Thymus (tissue), 14 donors: ENCODE results near the gene SMIM23. TPM values are rescaled to one million over a fixed set of nuclear protein-coding genes. Genes with fewer than 3 reads are reported as not detected.

Experiments
- DNase-seq, 9 donors: peaks; one replicate each; pipeline ENCODE4 v3.0.0-alpha.2; 2013; ENCODE audit warnings: low spot score in 9 of 9, low read depth in 6 of 9, missing footprints in 1 of 9
- H3K27ac ChIP-seq, 2 donors: one replicate each; pipeline ENCODE4 v1.5.1; 2013; ENCODE audit warnings: control low read depth in 1 of 2, low read depth in 1 of 2, low read length in 1 of 2, mild to moderate bottlenecking in 1 of 2, moderate library complexity in 1 of 2
- H3K27me3 ChIP-seq, 2 donors: one replicate each; pipeline ENCODE4 v1.5.1; 2013; ENCODE audit warnings: low read length in 1 of 2; ENCODE audit not compliant: control insufficient read depth in 2 of 2, insufficient read depth in 1 of 2
- H3K36me3 ChIP-seq, 2 donors: one replicate each; pipeline ENCODE4 v1.5.1; 2013; ENCODE audit warnings: low read length in 1 of 2, mild to moderate bottlenecking in 1 of 2, moderate library complexity in 1 of 2; ENCODE audit not compliant: control insufficient read depth in 2 of 2, insufficient read depth in 2 of 2
- H3K4me1 ChIP-seq, 2 donors: one replicate each; pipeline ENCODE4 v1.5.1; 2013; ENCODE audit warnings: low read length in 2 of 2; ENCODE audit not compliant: control insufficient read depth in 2 of 2, insufficient read depth in 2 of 2
- H3K4me3 ChIP-seq, 2 donors: one replicate each; pipeline ENCODE4 v1.5.1; 2013; ENCODE audit warnings: low read length in 2 of 2, control low read depth in 1 of 2, mild to moderate bottlenecking in 1 of 2
- H3K9me3 ChIP-seq, 2 donors: one replicate each; pipeline ENCODE4 v1.5.1; 2013; ENCODE audit warnings: low read length in 1 of 2, mild to moderate bottlenecking in 1 of 2; ENCODE audit not compliant: control insufficient read depth in 2 of 2, insufficient read depth in 1 of 2
- WGBS: extraction: QIAGEN DNeasy Blood & Tissue Kit; methylation state at CpG from one replicate; pipeline ENCODE4 v1.1.7; 2013; 5-methylcytosine and 5-hydroxymethylcytosine counted together
- long read RNA-seq, 10 donors: transcript quantifications; one replicate each; lab custom pipeline, GENCODE V29; 2026
- polyA plus RNA-seq: library from polyadenylated mRNA; stranded (reverse); fragments of 200-250 nt; gene quantifications from one replicate; pipeline ENCODE4 v1.2.3, GENCODE V29; 2013
- total RNA-seq: library from RNA; stranded (reverse); fragments of 120-200 nt; gene quantifications from one replicate; pipeline ENCODE4 v1.2.4, GENCODE V29; 2013
- donor health status: healthy.

Gene SMIM23
- not detected for total RNA-seq
- 0.02 TPM for polyA plus RNA-seq
- long read RNA-seq, donor 1, result 0 reads
- long read RNA-seq, donor 2, result 0 reads
- long read RNA-seq, donor 3, result 0 reads
- long read RNA-seq, donor 4, result 0 reads
- long read RNA-seq, donor 5, result 0 reads
- long read RNA-seq, donor 6, result 0 reads
- long read RNA-seq, donor 7, result 0 reads
- long read RNA-seq, donor 8, result 0 reads
- long read RNA-seq, donor 9, result 0 reads
- long read RNA-seq, donor 10, result 0 reads

DNA sequence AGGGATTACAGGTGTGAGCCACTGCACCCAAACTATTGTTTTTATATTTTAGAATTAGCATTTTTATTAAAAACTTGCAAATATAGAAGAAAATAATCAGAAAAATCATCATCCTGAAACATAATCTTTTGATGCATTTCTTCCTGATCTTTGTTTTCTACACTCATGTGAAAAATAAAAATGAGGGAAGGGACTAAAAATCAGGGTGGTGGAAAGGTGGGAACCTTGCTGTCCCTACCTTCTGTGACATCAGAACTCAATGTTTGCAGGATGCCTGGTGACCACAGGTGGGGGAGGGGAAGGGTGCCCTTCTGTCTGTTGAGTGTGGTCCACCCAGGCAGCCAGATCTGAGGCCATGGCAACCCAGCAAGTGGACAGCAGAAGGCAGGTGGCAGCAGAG is at the start of gene SMIM23:
Gene SMIM23 (plus strand): TSS at position 301 of the 400 bp plus-strand sequence. CDS start 55 bp downstream, at position 356.
- H3K27ac ChIP-seq, result no peak within 1 kb of the TSS
- DNase-seq, result no peak
- H3K27me3 ChIP-seq, result no peaks in the 10 kb centered on the region
- no peaks in the 10 kb centered on the region for H3K9me3 ChIP-seq
- H3K4me3 ChIP-seq, result no peak within 1 kb of the TSS
- no peaks in the 10 kb centered on the region for H3K36me3 ChIP-seq
- H3K4me1 ChIP-seq, result no peaks in the 10 kb centered on the region

DNA sequence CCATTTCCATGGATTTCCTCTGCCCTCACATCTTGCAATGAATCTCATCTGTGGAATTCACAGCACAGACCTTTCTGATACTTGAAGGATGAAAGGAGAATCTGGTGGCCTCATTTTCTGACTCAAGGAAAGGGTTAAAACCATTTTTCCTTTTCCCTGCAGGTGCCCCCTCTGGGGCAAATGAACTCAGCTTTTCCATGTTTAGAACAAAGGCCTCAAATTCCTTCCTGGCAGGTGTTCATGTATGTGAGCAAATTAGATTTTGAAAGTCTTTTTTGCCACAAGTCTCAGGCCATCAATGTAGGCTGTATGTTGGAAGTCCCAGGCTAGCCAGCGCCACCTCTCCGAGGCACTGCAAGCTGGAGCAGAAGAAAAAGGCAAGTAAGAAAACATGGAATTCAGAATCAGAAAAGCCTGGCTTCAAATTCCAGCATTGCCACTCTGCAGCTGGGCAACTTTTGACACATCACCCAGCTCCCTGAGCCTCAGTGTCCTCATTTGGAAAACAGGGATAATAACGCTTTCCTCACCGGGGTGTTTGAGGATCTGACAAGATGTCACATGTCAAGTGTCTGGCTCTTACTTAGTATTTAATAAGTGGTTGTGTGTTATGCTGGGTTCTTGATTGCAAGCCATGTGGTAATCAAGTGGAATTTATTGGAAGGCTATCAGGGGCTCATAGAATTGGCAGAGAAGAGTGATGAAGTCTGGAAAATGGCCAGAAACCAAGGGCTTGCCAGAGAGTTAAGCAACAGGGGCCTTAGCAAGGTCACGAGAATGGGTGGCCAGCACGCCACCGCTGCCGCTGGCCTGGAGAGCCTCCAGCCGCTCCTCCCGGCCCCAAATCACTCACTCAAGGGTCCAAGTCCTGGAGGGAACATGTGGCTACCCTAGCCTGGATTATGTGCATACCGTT is 48.4 kb upstream of the SMIM23 start:
- DNase-seq, result no peak
- H3K4me3 ChIP-seq, result no peak overlapping the region
- no peak overlapping the region for H3K27ac ChIP-seq
- WGBS, result 94% methylated on average over 11 of the region's 11 CpGs
- no peaks in the 10 kb centered on the region for H3K36me3 ChIP-seq
- no peaks in the 10 kb centered on the region for H3K4me1 ChIP-seq
- no peaks in the 10 kb centered on the region for H3K27me3 ChIP-seq
- H3K9me3 ChIP-seq, result no peaks in the 10 kb centered on the region

DNA sequence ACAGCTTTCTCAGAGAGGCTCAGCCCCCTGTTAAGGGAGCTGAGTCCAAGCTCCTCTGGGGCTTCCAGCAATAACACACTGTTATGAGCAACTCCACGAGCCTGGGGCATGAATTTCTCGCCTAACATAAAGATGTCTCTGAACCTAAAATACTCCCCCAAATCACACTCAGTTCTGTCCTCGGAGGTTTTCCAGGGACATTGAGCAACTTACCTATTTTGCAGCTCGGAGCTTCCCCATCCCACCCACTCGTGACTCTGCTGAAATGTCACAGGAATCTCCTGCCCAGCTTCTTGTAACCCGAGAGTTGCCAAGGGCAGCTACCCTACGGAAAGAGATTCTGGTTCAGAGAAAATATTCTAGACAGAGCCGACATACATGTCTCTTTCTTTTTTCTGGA is 47.1 kb upstream of the SMIM23 start:
- H3K9me3 ChIP-seq, result no peaks in the 10 kb centered on the region
- DNase-seq, result no peak
- no peak overlapping the region for H3K27ac ChIP-seq
- no peak overlapping the region for H3K4me3 ChIP-seq
- WGBS, result 97% methylated on average over 8 of the region's 8 CpGs
- peaks cover 0 to 5% of the 10 kb centered on the region in 2 donors for H3K4me1 ChIP-seq
- no peaks in the 10 kb centered on the region for H3K27me3 ChIP-seq
- H3K36me3 ChIP-seq, result no peaks in the 10 kb centered on the region

DNA sequence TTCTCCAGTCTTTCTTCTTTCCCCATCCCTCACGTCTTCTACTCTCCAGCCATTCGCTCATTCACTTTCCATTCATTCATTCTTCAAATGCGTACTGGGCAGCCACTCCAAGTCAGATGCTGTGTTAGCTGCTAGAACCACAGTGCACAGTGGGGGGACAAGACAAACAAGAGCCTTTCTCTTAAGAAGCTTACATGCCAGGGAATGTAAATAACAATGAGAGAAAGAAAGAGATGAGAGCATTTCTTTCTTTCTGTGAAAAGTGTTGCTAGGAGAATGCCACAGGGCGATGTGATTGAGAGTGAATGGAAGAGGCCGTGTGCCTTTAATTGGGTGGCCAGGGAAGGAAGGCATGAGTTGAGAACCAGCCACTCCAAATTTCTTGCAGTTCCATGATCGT is 46.3 kb upstream of the SMIM23 start:
- Histone ChIP-seq H3K27ac (no peak overlapping the region), H3K4me3 (no peak overlapping the region), H3K4me1 (peaks cover 0 to 9% of the 10 kb centered on the region in 2 donors), H3K27me3 (no peaks in the 10 kb centered on the region), H3K9me3 (no peaks in the 10 kb centered on the region), H3K36me3 (no peaks in the 10 kb centered on the region)
- 98% methylated on average over 6 of the region's 6 CpGs for WGBS
- no peak for DNase-seq

DNA sequence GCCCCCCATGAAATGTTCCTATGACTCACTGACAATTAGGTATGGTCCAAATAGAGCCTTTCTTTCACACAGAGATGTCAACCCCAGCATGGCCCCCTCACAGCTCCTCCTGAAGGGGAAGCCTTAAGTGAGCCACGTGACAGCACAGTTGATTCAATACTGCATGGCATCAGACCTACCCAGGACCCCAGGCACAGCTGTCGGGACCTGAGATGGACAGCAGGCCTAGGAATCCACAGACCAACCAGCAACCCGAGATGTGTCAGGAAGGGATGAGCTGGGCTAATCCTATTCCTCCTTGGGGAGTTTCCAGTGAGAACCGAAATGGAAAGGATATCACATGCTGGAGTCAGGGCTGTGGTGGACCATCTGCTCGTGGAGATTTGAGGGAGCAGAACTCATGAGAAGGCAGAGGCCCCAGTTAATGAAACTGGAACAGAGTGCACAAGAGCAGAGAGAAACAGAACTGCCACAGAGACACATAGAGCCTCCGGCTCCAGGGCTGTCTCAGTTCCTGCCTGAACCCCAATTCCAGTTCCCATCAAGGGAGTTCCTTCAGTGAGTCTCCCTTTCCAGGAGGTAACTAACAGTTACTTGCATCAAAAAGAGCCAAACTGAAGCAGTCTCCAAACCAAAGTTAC is 42.1 kb upstream of the SMIM23 start:
- no peak for DNase-seq
- Histone ChIP-seq H3K4me3 (no peak overlapping the region), H3K27ac (no peak overlapping the region), H3K36me3 (no peaks in the 10 kb centered on the region), H3K27me3 (no peaks in the 10 kb centered on the region), H3K4me1 (peaks cover 0 to 25% of the 10 kb centered on the region in 2 donors), H3K9me3 (peaks cover 0 to 3% of the 10 kb centered on the region in 2 donors)
- WGBS, result 95% methylated on average over 6 of the region's 6 CpGs

DNA sequence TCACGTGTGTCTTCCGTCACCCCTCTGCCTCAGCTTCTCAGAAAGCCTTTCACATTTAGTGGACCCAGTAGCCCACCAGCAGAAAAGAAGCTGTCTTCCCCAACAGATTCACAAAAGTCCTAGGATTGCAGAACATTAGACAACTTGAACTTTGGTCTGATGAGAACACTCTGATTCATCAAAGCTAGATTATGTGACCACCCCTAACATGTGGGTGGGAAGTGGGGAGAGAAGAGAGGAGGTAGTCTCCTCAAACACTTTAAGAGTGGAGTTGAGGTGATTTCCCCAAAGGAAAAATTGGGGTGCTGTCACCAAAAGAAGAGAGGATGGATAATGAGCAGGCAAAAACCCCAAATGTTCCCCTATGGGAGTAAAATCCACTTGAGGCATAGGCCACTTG is 41.4 kb upstream of the SMIM23 start:
- DNase-seq, result no peak
- no peaks in the 10 kb centered on the region for H3K27me3 ChIP-seq
- H3K9me3 ChIP-seq, result peaks cover 0 to 3% of the 10 kb centered on the region in 2 donors
- no peaks in the 10 kb centered on the region for H3K36me3 ChIP-seq
- WGBS, result over 99% methylated on average over 2 of the region's 2 CpGs
- peaks cover 0 to 25% of the 10 kb centered on the region in 2 donors for H3K4me1 ChIP-seq
- H3K4me3 ChIP-seq, result no peak overlapping the region
- no peak overlapping the region for H3K27ac ChIP-seq

DNA sequence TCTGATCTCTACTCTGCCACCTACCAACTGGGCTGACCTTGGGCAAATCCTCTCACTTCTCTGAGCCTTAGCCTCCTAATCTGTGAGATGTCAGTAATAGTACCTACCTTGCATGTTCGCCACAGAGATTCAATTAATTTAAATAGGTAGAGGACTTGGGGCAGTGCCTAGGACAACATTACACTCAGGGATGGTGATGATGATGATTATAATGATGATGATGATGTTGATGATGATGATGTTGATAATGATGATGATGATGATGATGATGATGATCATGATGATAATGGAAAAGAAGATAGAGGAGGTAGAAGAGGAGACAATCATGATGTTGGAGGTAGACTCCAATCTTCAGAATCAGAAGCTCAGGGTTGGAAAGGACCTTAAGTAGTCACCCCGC is 40.7 kb upstream of the SMIM23 start:
- WGBS, result 99% methylated on average over 2 of the region's 2 CpGs
- H3K4me3 ChIP-seq, result no peak overlapping the region
- no peak for DNase-seq

DNA sequence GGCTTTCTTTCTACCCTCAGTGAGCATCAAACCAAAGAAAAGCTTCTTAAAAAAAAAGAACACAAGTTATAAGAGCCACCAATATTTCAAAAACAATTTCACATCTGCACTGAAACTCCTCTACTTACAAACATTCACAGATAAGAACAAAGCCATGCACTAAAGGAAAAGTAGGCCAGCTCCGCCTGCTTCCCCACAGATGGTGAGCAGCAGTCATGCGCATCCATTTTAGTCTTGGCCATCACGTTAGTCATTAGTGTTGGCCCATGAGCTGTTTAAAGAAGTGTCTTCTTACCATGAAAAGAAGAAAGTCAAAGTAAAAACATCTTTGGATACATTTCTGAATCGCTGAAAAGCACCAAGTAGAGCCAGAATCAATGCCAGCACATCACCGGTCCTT is 40.0 kb upstream of the SMIM23 start:
- no peak overlapping the region for H3K4me3 ChIP-seq
- no peaks in the 10 kb centered on the region for H3K27me3 ChIP-seq
- peaks cover 0 to 3% of the 10 kb centered on the region in 2 donors for H3K9me3 ChIP-seq
- WGBS, result 79% methylated on average over 5 of the region's 5 CpGs
- H3K36me3 ChIP-seq, result no peaks in the 10 kb centered on the region
- peak in 5 of 9 donors; percentile 15 to 34 (median 24) for DNase-seq
- peaks cover 0 to 25% of the 10 kb centered on the region in 2 donors for H3K4me1 ChIP-seq
- peak overlapping the region in 1 of 2 donors; percentile 70 for H3K27ac ChIP-seq

More for the DNA sequence above, 40.7 kb upstream of the SMIM23 start:
- H3K9me3 ChIP-seq, result peaks cover 0 to 3% of the 10 kb centered on the region in 2 donors
- H3K27ac ChIP-seq, result peak overlapping the region in 1 of 2 donors; percentile 70
- H3K27me3 ChIP-seq, result no peaks in the 10 kb centered on the region
- H3K4me1 ChIP-seq, result peaks cover 0 to 25% of the 10 kb centered on the region in 2 donors
- H3K36me3 ChIP-seq, result no peaks in the 10 kb centered on the region
